Neural progenitor cell (in vitro differentiated cells): ENCODE data around the gene PRRC1.

Experiments used
- EZH2phosphoT487 ChIP-seq: fragments of 200-600 bp; sonication (generic); IDR thresholded peaks from 2 replicates; pipeline ENCODE4 v1.6.1; 2017; ENCODE audit warnings: antibody characterized with exemption
- TF ChIP-seq, protein P1 (sequence below): fragments of 200-600 bp; sonication (generic); IDR thresholded peaks from 2 replicates; pipeline ENCODE4 v1.5.1; 2017; ENCODE audit warnings: antibody characterized with exemption, mild to moderate bottlenecking

DNA sequence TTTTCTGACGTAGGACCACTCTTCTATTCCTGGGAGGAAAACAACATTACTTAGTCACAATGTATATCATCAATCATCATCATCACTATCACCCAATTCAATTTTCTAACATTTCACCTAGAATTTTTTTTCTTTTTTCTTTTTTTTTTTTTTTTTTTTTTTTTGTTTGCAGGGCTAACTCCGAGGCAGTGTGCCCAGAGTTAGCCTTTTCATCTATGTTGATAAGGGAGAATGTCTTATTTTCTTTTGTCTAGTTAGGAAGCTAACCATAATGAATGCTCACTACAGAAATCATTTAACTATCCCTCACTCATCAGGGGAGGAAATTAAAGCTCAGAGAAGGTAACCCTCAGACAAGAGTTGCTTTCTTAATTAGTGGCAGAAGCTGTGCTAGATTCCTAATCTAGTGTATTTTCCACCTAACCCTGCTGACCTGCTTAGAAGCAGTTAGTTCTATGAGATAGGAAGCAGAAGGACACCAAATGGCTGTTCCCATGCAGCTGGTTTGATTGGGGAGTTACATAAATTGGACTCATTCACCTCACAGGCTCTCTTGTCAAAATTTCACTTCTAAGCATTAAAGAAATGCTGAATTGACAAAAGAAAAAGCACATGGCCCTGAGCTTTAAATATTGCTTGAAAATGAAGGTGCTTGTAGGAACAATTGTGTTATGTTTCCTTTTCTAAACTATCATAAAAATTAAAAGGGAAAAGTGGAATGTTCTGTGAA is 8.6 kb upstream of the PRRC1 start:
- TF ChIP-seq, protein P1, sequence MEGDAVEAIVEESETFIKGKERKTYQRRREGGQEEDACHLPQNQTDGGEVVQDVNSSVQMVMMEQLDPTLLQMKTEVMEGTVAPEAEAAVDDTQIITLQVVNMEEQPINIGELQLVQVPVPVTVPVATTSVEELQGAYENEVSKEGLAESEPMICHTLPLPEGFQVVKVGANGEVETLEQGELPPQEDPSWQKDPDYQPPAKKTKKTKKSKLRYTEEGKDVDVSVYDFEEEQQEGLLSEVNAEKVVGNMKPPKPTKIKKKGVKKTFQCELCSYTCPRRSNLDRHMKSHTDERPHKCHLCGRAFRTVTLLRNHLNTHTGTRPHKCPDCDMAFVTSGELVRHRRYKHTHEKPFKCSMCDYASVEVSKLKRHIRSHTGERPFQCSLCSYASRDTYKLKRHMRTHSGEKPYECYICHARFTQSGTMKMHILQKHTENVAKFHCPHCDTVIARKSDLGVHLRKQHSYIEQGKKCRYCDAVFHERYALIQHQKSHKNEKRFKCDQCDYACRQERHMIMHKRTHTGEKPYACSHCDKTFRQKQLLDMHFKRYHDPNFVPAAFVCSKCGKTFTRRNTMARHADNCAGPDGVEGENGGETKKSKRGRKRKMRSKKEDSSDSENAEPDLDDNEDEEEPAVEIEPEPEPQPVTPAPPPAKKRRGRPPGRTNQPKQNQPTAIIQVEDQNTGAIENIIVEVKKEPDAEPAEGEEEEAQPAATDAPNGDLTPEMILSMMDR: no peak
- TF ChIP-seq EZH2phosphoT487: no peak
